HepG2 (cell line): Measurements from ENCODE around the gene KIAA0930. TPM values are rescaled to one million over a fixed set of nuclear protein-coding genes. Genes with fewer than 3 reads are reported as not detected.

Experiments
- ARID2 ChIP-seq: sonication (generic); formaldehyde crosslinking; IDR thresholded peaks from 2 replicates; pipeline ENCODE4 v1.8.1; 2022; ENCODE audit warnings: mild to moderate bottlenecking, missing genetic modification reagents, borderline replicate concordance
- HES4 ChIP-seq: sonication (generic); formaldehyde crosslinking; IDR thresholded peaks from 2 replicates; pipeline ENCODE4 v1.9.0; 2021; ENCODE audit warnings: mild to moderate bottlenecking, missing genetic modification reagents, borderline replicate concordance
- HNF4G ChIP-seq, 2 experiments: sonication (generic) in 1 of 2; formaldehyde crosslinking in 1 of 2; IDR thresholded peaks; 2 replicates each; pipeline versions ENCODE4 v1.4.0 to v1.6.1; 2011 to 2020; ENCODE audit warnings: borderline replicate concordance in 2 of 2, low read depth in 2 of 2, mild to moderate bottlenecking in 2 of 2, low read length in 1 of 2, missing genetic modification reagents in 1 of 2, moderate library complexity in 1 of 2
- MED13 ChIP-seq: sonication (generic); formaldehyde crosslinking; IDR thresholded peaks from 2 replicates; pipeline ENCODE4 v1.5.0; 2020; ENCODE audit warnings: missing genetic modification reagents
- MEIS2 ChIP-seq: sonication (generic); formaldehyde crosslinking; IDR thresholded peaks from 2 replicates; pipeline ENCODE4 v1.9.0; 2021; ENCODE audit warnings: mild to moderate bottlenecking, missing genetic modification reagents
- RARA ChIP-seq: IDR thresholded peaks from 2 replicates; pipeline ENCODE4 v1.6.1; 2016; ENCODE audit warnings: missing genetic modification reagents, missing compliant biosample characterization
- SALL1 ChIP-seq: sonication (generic); formaldehyde crosslinking; IDR thresholded peaks from 2 replicates; pipeline ENCODE4 v1.8.0; 2022; ENCODE audit warnings: mild to moderate bottlenecking, missing genetic modification reagents
- SAP130 ChIP-seq: IDR thresholded peaks from 2 replicates; pipeline ENCODE4 v1.6.1; 2016; ENCODE audit warnings: low read depth
- SKI ChIP-seq: fragments of 450-650 bp; IDR thresholded peaks from one replicate; pipeline ENCODE4 v1.6.1; 2018; ENCODE audit warnings: mild to moderate bottlenecking; ENCODE audit not compliant: partially characterized antibody
- SRY ChIP-seq: sonication (generic); formaldehyde crosslinking; IDR thresholded peaks from 2 replicates; pipeline ENCODE4 v1.8.0; 2022; ENCODE audit warnings: mild to moderate bottlenecking, missing genetic modification reagents
- TGIF2 ChIP-seq: IDR thresholded peaks from 2 replicates; pipeline ENCODE4 v1.6.1; 2016; ENCODE audit warnings: control low read depth, missing compliant biosample characterization
- ZNF224 ChIP-seq: sonication (generic); formaldehyde crosslinking; IDR thresholded peaks from 2 replicates; pipeline ENCODE4 v1.5.0; 2020; ENCODE audit warnings: mild to moderate bottlenecking, missing genetic modification reagents
- ZNF230 ChIP-seq: sonication (generic); formaldehyde crosslinking; IDR thresholded peaks from 2 replicates; pipeline ENCODE4 v1.4.0; 2020; ENCODE audit warnings: mild to moderate bottlenecking, missing genetic modification reagents
- ZNF496 ChIP-seq: sonication (generic); formaldehyde crosslinking; IDR thresholded peaks from 2 replicates; pipeline ENCODE4 v1.8.1; 2023; ENCODE audit warnings: mild to moderate bottlenecking, moderate library complexity, missing genetic modification reagents; ENCODE audit not compliant: insufficient replicate concordance
- ZNF616 ChIP-seq: sonication (generic); formaldehyde crosslinking; IDR thresholded peaks from 2 replicates; pipeline ENCODE4 v1.5.0; 2020; ENCODE audit warnings: low read depth, mild to moderate bottlenecking, missing genetic modification reagents
- polyA plus RNA-seq, 8 experiments: library from polyadenylated mRNA; depleted of rRNA in 3 of 8; stranded (reverse) in 7 of 8; unstranded in 1 of 8; fragments of >200 nt; fragmentation: Illumina TruSeq in 4 of 8; extraction: Trizol in 4 of 8; gene quantifications; 2 replicates each; pipeline versions ENCODE4 v1.2.1 to v1.2.3, GENCODE V29; 2011 to 2016; ENCODE audit warnings: low read depth in 4 of 8, missing spikeins in 1 of 8, mixed read lengths in 1 of 8; ENCODE audit not compliant: insufficient read depth in 1 of 8
- total RNA-seq, 5 experiments: library from RNA; depleted of rRNA; stranded (reverse); fragments of >200 nt; fragmentation: Illumina TruSeq; extraction: Trizol; gene quantifications; 2 replicates each; pipeline ENCODE4 v1.2.3, GENCODE V29; 2016; ENCODE audit warnings: low read depth in 1 of 5
- TF ChIP-seq, protein P1 (sequence below), 2 experiments: sonication (generic) in 1 of 2; formaldehyde crosslinking in 1 of 2; IDR thresholded peaks; 2 replicates each; pipeline versions ENCODE4 v1.5.1 to v1.6.1; 2011 to 2020; ENCODE audit warnings: borderline replicate concordance in 1 of 2, low read depth in 1 of 2, low read length in 1 of 2, mild to moderate bottlenecking in 1 of 2, missing genetic modification reagents in 1 of 2, moderate library complexity in 1 of 2
- TF ChIP-seq, protein P2 (sequence below): sonication (generic); formaldehyde crosslinking; IDR thresholded peaks from 2 replicates; pipeline ENCODE4 v1.4.0; 2020; ENCODE audit warnings: mild to moderate bottlenecking, missing genetic modification reagents
- TF ChIP-seq, protein P3 (sequence below): sonication (generic); formaldehyde crosslinking; IDR thresholded peaks from 2 replicates; pipeline ENCODE4 v1.8.1; 2023; ENCODE audit warnings: mild to moderate bottlenecking, inconsistent platforms, moderate library complexity, missing genetic modification reagents, borderline replicate concordance

KIAA0930 gene
- total and polyA plus RNA-seq, 2 of the 13 experiments (the other 11 are each of a cell fraction or from before 2014, with no cell fraction given) = 27.0 to 38.2 TPM

DNA sequence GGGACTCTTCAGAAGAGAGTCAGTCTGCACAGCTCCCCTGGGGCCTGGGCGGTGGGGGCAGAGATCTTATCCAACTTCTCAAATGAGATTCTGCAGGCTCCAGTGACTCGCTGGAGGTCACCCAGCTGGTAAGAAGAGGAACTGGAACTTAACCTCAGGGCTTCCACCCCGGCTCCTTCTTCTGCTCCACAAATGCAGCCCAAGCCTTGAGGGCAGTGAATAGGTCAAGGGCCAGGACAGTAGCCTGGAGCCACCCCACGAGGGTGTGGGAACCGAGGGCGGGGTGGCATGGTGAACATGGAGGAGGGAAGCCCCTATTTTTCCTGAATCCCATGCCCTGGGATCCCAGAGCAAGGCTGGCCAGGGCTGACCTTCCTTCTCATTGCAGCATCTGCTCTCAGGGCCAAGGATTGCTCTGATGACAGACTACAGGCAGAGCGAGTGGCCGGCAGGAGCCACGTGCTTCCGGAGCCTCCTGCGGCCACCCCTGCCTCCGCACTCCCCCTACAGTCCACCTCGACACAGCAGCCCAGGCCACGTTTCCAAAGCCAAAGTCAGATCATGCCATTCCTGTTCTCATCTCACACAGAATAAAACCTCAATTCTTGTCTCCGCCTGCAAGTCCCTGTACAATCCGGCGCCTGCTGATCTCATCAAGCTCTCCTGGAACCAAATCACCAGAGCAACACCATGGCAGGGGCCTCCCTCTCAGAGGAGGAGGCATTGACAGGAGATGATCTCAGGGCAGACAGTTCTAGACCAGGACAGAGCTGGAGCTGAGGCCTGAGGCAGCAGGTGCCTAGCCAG, 23.0 kb upstream of the KIAA0930 start (continued):
- TF ChIP-seq HNF4G (IDR thresholded peaks at IDR 0.05; ENCODE audit: borderline replicate concordance, low read depth, low read length) (peak; percentile 25; the same call in 1 of the 2 replicates), HNF4G (CRISPR knock-in tag; IDR thresholded peaks at IDR 0.05; ENCODE audit: borderline replicate concordance, low read depth) (peak; percentile 39; the same call in 1 of the 2 replicates), SALL1 (CRISPR knock-in tag) (peak; percentile 87), HES4 (CRISPR knock-in tag) (0 out of 2 replicates have a peak, but pooled peaks have one; percentile 9), MEIS2 (CRISPR knock-in tag) (no peak), MED13 (CRISPR knock-in tag) (no peak), ZNF224 (CRISPR knock-in tag) (no peak), ZNF230 (CRISPR knock-in tag) (no peak), ZNF616 (no peak), SAP130 (CRISPR knock-in tag) (peak; percentile 99), TGIF2 (CRISPR knock-in tag) (peak; percentile 91), ZNF496 (no peak), SKI (no peak), RARA (CRISPR knock-in tag) (no peak), ARID2 (CRISPR knock-in tag) (peak; percentile 17; the same call in 1 of the 2 replicates), SRY (CRISPR knock-in tag) (no peak)
- TF ChIP-seq, protein P1, sequence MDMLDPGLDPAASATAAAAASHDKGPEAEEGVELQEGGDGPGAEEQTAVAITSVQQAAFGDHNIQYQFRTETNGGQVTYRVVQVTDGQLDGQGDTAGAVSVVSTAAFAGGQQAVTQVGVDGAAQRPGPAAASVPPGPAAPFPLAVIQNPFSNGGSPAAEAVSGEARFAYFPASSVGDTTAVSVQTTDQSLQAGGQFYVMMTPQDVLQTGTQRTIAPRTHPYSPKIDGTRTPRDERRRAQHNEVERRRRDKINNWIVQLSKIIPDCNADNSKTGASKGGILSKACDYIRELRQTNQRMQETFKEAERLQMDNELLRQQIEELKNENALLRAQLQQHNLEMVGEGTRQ (IDR thresholded peaks at IDR 0.05; ENCODE audit: low read depth, low read length) = peak; percentile 59
- TF ChIP-seq, protein P1 (CRISPR knock-in tag; IDR thresholded peaks at IDR 0.05; ENCODE audit: borderline replicate concordance) = peak; percentile 71; the same call in 1 of the 2 replicates
- TF ChIP-seq, protein P2, sequence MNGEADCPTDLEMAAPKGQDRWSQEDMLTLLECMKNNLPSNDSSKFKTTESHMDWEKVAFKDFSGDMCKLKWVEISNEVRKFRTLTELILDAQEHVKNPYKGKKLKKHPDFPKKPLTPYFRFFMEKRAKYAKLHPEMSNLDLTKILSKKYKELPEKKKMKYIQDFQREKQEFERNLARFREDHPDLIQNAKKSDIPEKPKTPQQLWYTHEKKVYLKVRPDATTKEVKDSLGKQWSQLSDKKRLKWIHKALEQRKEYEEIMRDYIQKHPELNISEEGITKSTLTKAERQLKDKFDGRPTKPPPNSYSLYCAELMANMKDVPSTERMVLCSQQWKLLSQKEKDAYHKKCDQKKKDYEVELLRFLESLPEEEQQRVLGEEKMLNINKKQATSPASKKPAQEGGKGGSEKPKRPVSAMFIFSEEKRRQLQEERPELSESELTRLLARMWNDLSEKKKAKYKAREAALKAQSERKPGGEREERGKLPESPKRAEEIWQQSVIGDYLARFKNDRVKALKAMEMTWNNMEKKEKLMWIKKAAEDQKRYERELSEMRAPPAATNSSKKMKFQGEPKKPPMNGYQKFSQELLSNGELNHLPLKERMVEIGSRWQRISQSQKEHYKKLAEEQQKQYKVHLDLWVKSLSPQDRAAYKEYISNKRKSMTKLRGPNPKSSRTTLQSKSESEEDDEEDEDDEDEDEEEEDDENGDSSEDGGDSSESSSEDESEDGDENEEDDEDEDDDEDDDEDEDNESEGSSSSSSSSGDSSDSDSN (CRISPR knock-in tag) = peak; percentile 54
- TF ChIP-seq, protein P3, sequence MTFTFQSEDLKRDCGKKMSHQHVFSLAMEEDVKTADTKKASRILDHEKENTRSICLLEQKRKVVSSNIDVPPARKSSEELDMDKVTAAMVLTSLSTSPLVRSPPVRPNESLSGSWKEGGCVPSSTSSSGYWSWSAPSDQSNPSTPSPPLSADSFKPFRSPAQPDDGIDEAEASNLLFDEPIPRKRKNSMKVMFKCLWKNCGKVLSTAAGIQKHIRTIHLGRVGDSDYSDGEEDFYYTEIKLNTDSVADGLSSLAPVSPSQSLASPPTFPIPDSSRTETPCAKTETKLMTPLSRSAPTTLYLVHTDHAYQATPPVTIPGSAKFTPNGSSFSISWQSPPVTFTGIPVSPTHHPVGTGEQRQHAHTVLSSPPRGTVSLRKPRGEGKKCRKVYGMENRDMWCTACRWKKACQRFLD (CRISPR knock-in tag) = 0 out of 2 replicates have a peak, but pooled peaks have one; percentile 44
